ENCODE measurements around the gene POGLUT2.

POGLUT2 gene

DNA sequence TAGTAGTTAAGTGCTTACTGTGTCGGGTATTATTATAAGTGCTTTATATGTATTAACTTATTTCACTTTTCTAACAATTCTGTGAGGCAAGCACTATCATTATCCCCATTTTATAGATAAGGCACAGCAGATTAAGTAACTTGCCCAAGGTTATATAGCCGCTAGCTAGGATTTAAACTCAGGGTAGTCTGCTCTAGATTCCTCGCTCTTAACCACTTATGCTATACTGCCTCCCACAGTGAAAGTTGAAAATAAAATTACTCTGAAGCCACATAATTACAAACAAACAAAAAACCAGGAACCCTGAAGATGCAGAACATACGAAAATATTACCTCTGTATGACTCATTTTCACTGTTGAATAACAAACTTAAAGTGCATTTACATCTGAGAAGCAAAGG is 29.1 kb downstream of the POGLUT2 start:
- DNase-seq (ENCODE audit: low read depth, low spot score), result no peak

GRCh38 chr13:102768909-102769308 is 29.9 kb downstream of the POGLUT2 start:
- DNase-seq (ENCODE audit: low read depth, low spot score), result no peak

GRCh38 chr13:102763741-102764140 is 35.0 kb downstream of the POGLUT2 start:
- DNase-seq (ENCODE audit: low read depth, low spot score), result no peak

DNA sequence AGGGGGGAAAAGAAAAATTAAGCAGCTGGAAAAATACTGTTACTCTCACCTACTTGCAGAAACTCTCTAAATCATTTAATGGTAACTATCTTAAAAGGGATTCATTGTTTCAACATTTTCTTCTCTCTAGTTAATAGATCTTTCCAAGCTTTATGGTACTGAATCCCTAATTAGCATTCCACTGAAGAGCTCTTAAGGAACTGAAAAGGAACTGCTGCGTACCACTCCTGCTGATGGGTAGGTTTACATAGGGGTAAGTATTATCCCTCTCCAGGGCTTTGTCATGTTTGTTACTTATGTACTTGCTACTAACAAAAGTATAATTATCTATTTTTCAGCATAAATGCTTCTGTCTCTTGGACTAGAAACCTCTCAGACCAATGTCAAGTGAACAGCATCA is 37.7 kb downstream of the POGLUT2 start:
- DNase-seq (ENCODE audit: low read depth, low spot score), result no peak

- no peak for DNase-seq (ENCODE audit: low read depth, low spot score)
These were observed 39.9 kb downstream of the POGLUT2 start for GRCh38 chr13:102758842-102759241.

DNA sequence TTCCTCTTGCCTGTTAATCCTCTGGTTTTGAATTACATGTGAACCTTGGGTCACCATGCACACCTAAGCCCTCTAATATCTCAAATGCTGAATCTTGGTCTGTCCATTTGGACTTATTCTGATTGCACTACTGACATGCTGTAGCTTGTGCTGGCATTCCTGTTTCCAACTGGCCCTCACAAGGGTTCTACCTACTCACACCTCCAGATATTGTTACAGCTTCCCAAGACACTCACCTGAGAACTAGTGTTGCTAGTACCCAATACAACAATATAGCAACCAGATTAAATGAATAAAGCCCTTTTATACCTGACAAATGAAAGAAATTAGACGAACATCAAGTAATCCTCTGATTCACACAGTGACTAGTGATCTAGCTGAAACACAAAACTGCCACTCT is 41.8 kb downstream of the POGLUT2 start:
- DNase-seq (ENCODE audit: low read depth, low spot score), result no peak

- no peak for DNase-seq (ENCODE audit: low read depth, low spot score)
These were observed 46.9 kb downstream of the POGLUT2 start for GRCh38 chr13:102751886-102752285.

DNA sequence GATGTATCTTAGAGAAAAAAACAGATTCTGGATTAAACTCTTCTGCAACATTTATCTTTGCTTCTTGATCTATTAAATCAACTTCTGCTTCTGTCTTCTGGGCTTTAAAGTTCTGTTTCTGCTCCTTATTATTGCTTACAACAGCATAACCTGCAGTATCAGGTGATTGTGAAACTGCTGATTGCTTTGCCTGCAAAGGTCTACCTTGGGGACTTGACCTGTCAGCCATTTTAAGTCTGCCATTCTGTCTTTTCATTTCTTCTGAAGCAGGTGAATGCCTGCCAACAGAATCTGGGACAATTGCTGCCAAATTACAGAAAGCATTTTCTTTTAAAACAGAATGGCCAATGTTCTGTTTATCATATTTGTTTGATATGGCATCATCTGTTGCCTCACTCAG is 56.3 kb downstream of the POGLUT2 start:
- DNase-seq (ENCODE audit: low read depth, low spot score), result no peak

DNA sequence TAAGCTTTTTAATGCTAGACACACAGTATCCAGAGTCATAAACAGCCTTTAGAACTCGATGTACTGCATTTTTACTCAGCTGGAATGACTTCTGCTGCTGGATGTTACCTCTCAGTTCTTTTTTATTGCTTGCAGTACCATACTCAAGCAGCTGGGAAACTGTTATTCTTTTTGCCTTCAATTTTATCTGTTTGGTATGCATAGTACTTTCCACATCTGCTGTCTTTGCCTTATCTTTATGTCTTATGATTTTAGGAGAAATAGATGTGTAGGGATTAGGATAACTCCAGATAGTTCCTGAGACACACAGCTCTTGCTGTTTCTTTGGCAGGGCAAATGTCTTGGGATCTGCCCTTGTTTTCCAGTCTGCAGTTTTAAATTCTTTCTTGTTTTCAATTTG is 56.7 kb downstream of the POGLUT2 start:
- DNase-seq (ENCODE audit: low read depth, low spot score), result no peak
